Measurements from ENCODE around the gene DOLK.

DNA sequence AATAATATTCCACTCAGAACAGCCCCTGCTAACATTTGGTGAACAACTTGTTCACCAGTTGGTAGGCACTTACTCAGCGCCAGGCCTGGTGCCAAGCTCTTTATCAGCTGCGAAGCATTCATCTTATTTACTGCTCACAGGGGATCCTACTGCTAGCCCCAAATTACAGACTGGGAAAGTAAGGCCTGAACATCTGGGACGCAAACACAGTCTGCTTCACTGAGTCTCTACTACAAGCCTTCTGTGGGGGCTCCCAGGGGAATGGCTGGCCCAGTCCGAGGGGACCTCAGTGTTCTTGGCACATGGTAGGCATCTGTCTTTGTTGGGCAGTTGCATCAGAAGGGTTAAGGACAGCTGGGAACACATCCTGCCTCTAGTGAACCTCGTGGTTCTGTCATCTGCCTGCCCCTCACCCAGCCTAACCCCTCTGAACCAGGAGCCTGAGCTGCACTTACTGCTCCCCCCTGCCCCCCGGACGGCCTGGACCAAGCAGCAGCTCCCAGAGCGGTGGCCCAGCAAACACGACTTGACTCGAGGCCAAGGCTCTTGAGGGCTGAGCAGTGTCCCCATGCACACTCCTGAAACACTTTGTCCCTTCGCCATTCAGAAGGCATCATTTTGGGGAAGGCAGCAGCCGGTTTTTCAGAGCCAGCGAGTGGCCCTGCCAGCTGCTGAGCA, 26.9 kb downstream of the DOLK start, which contains the start of gene PHYHD1:
- TF ChIP-seq YY1 (IDR thresholded peaks at IDR 0.05) (no peak), TAF1 (conservative IDR thresholded peaks at IDR 0.05) (peak; percentile 43), RAD21 (IDR thresholded peaks at IDR 0.05) (no peak), RXRA (IDR thresholded peaks at IDR 0.05) (peak; percentile 76 to 87)
- TF ChIP-seq, protein P1, sequence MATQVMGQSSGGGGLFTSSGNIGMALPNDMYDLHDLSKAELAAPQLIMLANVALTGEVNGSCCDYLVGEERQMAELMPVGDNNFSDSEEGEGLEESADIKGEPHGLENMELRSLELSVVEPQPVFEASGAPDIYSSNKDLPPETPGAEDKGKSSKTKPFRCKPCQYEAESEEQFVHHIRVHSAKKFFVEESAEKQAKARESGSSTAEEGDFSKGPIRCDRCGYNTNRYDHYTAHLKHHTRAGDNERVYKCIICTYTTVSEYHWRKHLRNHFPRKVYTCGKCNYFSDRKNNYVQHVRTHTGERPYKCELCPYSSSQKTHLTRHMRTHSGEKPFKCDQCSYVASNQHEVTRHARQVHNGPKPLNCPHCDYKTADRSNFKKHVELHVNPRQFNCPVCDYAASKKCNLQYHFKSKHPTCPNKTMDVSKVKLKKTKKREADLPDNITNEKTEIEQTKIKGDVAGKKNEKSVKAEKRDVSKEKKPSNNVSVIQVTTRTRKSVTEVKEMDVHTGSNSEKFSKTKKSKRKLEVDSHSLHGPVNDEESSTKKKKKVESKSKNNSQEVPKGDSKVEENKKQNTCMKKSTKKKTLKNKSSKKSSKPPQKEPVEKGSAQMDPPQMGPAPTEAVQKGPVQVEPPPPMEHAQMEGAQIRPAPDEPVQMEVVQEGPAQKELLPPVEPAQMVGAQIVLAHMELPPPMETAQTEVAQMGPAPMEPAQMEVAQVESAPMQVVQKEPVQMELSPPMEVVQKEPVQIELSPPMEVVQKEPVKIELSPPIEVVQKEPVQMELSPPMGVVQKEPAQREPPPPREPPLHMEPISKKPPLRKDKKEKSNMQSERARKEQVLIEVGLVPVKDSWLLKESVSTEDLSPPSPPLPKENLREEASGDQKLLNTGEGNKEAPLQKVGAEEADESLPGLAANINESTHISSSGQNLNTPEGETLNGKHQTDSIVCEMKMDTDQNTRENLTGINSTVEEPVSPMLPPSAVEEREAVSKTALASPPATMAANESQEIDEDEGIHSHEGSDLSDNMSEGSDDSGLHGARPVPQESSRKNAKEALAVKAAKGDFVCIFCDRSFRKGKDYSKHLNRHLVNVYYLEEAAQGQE (IDR thresholded peaks at IDR 0.05): no peak
- TF ChIP-seq, protein P2, sequence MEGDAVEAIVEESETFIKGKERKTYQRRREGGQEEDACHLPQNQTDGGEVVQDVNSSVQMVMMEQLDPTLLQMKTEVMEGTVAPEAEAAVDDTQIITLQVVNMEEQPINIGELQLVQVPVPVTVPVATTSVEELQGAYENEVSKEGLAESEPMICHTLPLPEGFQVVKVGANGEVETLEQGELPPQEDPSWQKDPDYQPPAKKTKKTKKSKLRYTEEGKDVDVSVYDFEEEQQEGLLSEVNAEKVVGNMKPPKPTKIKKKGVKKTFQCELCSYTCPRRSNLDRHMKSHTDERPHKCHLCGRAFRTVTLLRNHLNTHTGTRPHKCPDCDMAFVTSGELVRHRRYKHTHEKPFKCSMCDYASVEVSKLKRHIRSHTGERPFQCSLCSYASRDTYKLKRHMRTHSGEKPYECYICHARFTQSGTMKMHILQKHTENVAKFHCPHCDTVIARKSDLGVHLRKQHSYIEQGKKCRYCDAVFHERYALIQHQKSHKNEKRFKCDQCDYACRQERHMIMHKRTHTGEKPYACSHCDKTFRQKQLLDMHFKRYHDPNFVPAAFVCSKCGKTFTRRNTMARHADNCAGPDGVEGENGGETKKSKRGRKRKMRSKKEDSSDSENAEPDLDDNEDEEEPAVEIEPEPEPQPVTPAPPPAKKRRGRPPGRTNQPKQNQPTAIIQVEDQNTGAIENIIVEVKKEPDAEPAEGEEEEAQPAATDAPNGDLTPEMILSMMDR (IDR thresholded peaks at IDR 0.05; ENCODE audit: low read depth, low read length, missing input control): no peak
- TF ChIP-seq, protein P3, sequence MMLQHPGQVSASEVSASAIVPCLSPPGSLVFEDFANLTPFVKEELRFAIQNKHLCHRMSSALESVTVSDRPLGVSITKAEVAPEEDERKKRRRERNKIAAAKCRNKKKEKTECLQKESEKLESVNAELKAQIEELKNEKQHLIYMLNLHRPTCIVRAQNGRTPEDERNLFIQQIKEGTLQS (IDR thresholded peaks at IDR 0.05): peak; percentile 34
- TF ChIP-seq, protein P4, sequence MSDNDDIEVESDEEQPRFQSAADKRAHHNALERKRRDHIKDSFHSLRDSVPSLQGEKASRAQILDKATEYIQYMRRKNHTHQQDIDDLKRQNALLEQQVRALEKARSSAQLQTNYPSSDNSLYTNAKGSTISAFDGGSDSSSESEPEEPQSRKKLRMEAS (IDR thresholded peaks at IDR 0.05): peak; percentile 69
